HepG2 (cell line): ENCODE measurements around the gene RAB36. TPM values are rescaled to one million over a fixed set of nuclear protein-coding genes. Genes with fewer than 3 reads are reported as not detected.

Experiments
- DPF2 ChIP-seq: sonication (generic); formaldehyde crosslinking; IDR thresholded peaks from 2 replicates; pipeline ENCODE4 v1.4.0; 2020; ENCODE audit warnings: mild to moderate bottlenecking, low read depth, missing genetic modification reagents, borderline replicate concordance
- KDM5B ChIP-seq: sonication (generic); formaldehyde crosslinking; IDR thresholded peaks from 2 replicates; pipeline ENCODE4 v1.4.0; 2020; ENCODE audit warnings: missing genetic modification reagents, mild to moderate bottlenecking, borderline replicate concordance
- MAF1 ChIP-seq: sonication (generic); formaldehyde crosslinking; IDR thresholded peaks from 2 replicates; pipeline ENCODE4 v1.5.0; 2020; ENCODE audit warnings: missing genetic modification reagents, borderline replicate concordance
- NCOA2 ChIP-seq: sonication (generic); formaldehyde crosslinking; IDR thresholded peaks from 2 replicates; pipeline ENCODE4 v1.8.0; 2022; ENCODE audit warnings: inconsistent platforms
- NKX3-1 ChIP-seq: sonication (generic); formaldehyde crosslinking; IDR thresholded peaks from 2 replicates; pipeline ENCODE4 v1.5.0; 2020; ENCODE audit warnings: missing genetic modification reagents
- TBL1XR1 ChIP-seq: fragments of 150-350 bp; IDR thresholded peaks from 2 replicates; pipeline ENCODE4 v1.6.1; 2014; ENCODE audit warnings: borderline replicate concordance, low read length; ENCODE audit not compliant: partially characterized antibody
- U2AF1 ChIP-seq: fragments of 200-400 bp; formaldehyde crosslinking; optimal IDR thresholded peaks from 2 replicates; pipeline ENCODE3; 2017; ENCODE audit warnings: mild to moderate bottlenecking, low read depth, low read length
- ZFP36 ChIP-seq: fragments of 150-350 bp; IDR thresholded peaks from 2 replicates; pipeline ENCODE4 v1.6.1; 2018; ENCODE audit warnings: borderline replicate concordance, low read length, low read depth; ENCODE audit not compliant: partially characterized antibody
- ZNF230 ChIP-seq: sonication (generic); formaldehyde crosslinking; IDR thresholded peaks from 2 replicates; pipeline ENCODE4 v1.4.0; 2020; ENCODE audit warnings: mild to moderate bottlenecking, missing genetic modification reagents
- ZNF7 ChIP-seq: IDR thresholded peaks from 2 replicates; pipeline ENCODE4 v1.6.1; 2016; ENCODE audit warnings: missing biosample characterization, missing genetic modification reagents
- ZNF740 ChIP-seq: sonication (generic); formaldehyde crosslinking; IDR thresholded peaks from 2 replicates; pipeline ENCODE4 v1.4.0; 2020; ENCODE audit warnings: missing genetic modification reagents
- ZNF766 ChIP-seq: sonication (generic); formaldehyde crosslinking; IDR thresholded peaks from 2 replicates; pipeline ENCODE4 v1.5.0; 2020; ENCODE audit warnings: missing genetic modification reagents, borderline replicate concordance
- polyA plus RNA-seq, 8 experiments: library from polyadenylated mRNA; depleted of rRNA in 3 of 8; stranded (reverse) in 7 of 8; unstranded in 1 of 8; fragments of >200 nt; fragmentation: Illumina TruSeq in 4 of 8; extraction: Trizol in 4 of 8; gene quantifications; 2 replicates each; pipeline versions ENCODE4 v1.2.1 to v1.2.3, GENCODE V29; 2011 to 2016; ENCODE audit warnings: low read depth in 4 of 8, missing spikeins in 1 of 8, mixed read lengths in 1 of 8; ENCODE audit not compliant: insufficient read depth in 1 of 8
- total RNA-seq, 5 experiments: library from RNA; depleted of rRNA; stranded (reverse); fragments of >200 nt; fragmentation: Illumina TruSeq; extraction: Trizol; gene quantifications; 2 replicates each; pipeline ENCODE4 v1.2.3, GENCODE V29; 2016; ENCODE audit warnings: low read depth in 1 of 5
- TF ChIP-seq, protein P1 (sequence below), 2 experiments: fragments of 450-650 bp in 1 of 2; sonication (generic) in 1 of 2; formaldehyde crosslinking in 1 of 2; IDR thresholded peaks; 2 replicates each; pipeline versions ENCODE4 v1.6.1 to v1.8.0; 2016 to 2022; ENCODE audit warnings: antibody characterized with exemption in 1 of 2, mild to moderate bottlenecking in 1 of 2, missing genetic modification reagents in 1 of 2

Gene RAB36
- total and polyA plus RNA-seq, 2 of the 13 experiments (the other 11 are each of a cell fraction or from before 2014, with no cell fraction given) = 0.24 to 0.86 TPM

DNA sequence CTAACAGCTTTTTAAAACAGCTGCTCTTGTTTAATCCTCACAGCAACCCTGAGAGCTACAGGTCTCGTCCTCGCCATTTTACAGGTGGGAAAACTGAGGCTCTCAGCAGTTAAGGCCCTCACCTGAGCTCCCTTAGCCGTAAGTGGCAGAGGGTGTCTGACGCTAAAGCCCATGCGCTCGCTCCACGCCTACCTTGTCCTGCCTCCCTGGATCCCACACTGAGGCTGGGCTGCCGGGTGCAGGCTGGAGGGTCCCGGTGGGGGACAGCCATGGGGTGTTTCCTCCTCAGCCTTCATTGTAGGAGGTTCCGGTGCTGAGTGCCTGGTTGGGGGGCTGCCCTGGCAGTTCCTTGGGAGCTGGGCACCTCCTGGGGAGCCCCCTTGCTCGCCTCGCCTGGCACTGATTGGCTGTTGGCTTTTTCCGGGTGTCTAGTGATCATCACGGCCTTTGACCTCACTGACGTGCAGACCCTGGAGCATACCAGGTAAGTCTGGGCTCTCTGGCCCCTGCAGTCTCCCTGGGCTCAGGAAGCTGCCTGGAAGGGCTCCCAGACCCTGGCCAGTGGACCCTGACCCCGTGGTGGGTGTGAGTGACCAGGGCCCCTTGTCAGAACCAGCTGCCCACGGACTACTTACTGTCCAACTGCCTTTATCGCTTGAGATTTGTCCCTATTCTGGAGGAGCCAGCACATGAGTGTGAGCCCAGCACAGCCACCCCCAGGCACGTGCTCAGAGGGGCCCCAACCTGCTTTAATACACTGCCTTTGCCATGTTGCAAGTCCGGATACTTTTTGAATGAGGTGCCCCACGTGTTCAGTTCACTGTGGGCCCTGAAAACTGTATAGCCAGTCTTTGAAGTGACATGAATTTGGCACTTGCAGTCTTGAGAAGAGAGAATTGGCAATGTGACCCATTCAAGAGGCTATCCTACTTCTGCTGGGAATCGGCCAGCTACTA, 12.6 kb downstream of the RAB36 start (continued):
- TF ChIP-seq, protein P1, sequence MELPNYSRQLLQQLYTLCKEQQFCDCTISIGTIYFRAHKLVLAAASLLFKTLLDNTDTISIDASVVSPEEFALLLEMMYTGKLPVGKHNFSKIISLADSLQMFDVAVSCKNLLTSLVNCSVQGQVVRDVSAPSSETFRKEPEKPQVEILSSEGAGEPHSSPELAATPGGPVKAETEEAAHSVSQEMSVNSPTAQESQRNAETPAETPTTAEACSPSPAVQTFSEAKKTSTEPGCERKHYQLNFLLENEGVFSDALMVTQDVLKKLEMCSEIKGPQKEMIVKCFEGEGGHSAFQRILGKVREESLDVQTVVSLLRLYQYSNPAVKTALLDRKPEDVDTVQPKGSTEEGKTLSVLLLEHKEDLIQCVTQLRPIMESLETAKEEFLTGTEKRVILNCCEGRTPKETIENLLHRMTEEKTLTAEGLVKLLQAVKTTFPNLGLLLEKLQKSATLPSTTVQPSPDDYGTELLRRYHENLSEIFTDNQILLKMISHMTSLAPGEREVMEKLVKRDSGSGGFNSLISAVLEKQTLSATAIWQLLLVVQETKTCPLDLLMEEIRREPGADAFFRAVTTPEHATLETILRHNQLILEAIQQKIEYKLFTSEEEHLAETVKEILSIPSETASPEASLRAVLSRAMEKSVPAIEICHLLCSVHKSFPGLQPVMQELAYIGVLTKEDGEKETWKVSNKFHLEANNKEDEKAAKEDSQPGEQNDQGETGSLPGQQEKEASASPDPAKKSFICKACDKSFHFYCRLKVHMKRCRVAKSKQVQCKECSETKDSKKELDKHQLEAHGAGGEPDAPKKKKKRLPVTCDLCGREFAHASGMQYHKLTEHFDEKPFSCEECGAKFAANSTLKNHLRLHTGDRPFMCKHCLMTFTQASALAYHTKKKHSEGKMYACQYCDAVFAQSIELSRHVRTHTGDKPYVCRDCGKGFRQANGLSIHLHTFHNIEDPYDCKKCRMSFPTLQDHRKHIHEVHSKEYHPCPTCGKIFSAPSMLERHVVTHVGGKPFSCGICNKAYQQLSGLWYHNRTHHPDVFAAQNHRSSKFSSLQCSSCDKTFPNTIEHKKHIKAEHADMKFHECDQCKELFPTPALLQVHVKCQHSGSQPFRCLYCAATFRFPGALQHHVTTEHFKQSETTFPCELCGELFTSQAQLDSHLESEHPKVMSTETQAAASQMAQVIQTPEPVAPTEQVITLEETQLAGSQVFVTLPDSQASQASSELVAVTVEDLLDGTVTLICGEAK (IDR thresholded peaks at IDR 0.05) = no peak
- TF ChIP-seq, protein P1 (CRISPR knock-in tag; IDR thresholded peaks at IDR 0.05) = peak; percentile 40; the same call in 1 of the 2 replicates
- no peak for TF ChIP-seq U2AF1
- no peak for TF ChIP-seq NKX3-1 (CRISPR knock-in tag)
- no peak for TF ChIP-seq TBL1XR1
- 0 out of 2 replicates have a peak, but pooled peaks have one; percentile 0 for TF ChIP-seq DPF2 (CRISPR knock-in tag)
- TF ChIP-seq ZNF766 = no peak
- TF ChIP-seq ZFP36 = no peak
- TF ChIP-seq KDM5B = no peak
- TF ChIP-seq ZNF740 (CRISPR knock-in tag) = no peak
- TF ChIP-seq ZNF230 (CRISPR knock-in tag) = no peak
- TF ChIP-seq ZNF7 (CRISPR knock-in tag) = no peak
- peak; percentile 13; the same call in 1 of the 2 replicates for TF ChIP-seq NCOA2 (CRISPR knock-in tag)
- no peak for TF ChIP-seq MAF1
